Panc1 (cell line): ENCODE data around the gene CLIC6.

Experiments
- SIN3A ChIP-seq: IDR thresholded peaks from 2 replicates; pipeline ENCODE4 v1.6.1; 2012; ENCODE audit warnings: low read depth, mild to moderate bottlenecking, low read length, moderate library complexity, borderline replicate concordance; ENCODE audit not compliant: insufficient read depth
- TF ChIP-seq, protein P1 (sequence below): fragments of 450-650 bp; IDR thresholded peaks from 2 replicates; pipeline ENCODE4 v1.5.1; 2017; ENCODE audit warnings: mild to moderate bottlenecking

DNA sequence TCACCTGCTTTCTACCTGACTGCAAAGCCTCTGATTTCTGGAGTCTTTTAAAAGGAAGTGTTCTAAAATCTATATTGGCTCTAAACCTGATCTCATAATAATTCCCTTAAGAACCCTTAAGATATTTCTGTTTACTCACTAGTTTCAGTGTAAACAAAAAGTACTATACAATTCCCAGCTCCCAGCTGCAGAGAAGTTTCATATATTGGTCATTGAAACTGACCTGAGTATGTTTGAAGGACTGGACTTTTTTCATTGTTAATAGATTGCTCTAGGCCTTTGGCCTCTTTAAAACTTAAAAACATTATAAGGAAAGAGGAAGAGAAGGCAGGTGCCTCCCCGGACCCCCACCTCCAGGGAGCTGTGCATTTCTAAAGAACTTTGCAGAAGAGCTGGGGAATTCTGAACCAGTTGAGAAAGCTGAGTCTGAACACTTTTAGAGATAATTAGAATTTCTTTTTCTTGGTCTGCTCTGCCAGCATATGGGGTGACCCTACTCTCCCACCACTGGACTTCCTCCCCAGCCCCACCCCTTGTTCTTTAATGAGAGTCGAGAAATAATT, 23.7 kb downstream of the CLIC6 start:
- TF ChIP-seq, protein P1, sequence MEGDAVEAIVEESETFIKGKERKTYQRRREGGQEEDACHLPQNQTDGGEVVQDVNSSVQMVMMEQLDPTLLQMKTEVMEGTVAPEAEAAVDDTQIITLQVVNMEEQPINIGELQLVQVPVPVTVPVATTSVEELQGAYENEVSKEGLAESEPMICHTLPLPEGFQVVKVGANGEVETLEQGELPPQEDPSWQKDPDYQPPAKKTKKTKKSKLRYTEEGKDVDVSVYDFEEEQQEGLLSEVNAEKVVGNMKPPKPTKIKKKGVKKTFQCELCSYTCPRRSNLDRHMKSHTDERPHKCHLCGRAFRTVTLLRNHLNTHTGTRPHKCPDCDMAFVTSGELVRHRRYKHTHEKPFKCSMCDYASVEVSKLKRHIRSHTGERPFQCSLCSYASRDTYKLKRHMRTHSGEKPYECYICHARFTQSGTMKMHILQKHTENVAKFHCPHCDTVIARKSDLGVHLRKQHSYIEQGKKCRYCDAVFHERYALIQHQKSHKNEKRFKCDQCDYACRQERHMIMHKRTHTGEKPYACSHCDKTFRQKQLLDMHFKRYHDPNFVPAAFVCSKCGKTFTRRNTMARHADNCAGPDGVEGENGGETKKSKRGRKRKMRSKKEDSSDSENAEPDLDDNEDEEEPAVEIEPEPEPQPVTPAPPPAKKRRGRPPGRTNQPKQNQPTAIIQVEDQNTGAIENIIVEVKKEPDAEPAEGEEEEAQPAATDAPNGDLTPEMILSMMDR = no peak
- TF ChIP-seq SIN3A = no peak
